GM21390 (cell line): ENCODE results near the gene LPCAT3.

Experiments used
- ATAC-seq: cut with Tn5 transposase; IDR thresholded peaks from one replicate; pipeline ENCODE4 v1.9.1; 2021; ENCODE audit not compliant: unreplicated experiment

The LPCAT3 gene

DNA sequence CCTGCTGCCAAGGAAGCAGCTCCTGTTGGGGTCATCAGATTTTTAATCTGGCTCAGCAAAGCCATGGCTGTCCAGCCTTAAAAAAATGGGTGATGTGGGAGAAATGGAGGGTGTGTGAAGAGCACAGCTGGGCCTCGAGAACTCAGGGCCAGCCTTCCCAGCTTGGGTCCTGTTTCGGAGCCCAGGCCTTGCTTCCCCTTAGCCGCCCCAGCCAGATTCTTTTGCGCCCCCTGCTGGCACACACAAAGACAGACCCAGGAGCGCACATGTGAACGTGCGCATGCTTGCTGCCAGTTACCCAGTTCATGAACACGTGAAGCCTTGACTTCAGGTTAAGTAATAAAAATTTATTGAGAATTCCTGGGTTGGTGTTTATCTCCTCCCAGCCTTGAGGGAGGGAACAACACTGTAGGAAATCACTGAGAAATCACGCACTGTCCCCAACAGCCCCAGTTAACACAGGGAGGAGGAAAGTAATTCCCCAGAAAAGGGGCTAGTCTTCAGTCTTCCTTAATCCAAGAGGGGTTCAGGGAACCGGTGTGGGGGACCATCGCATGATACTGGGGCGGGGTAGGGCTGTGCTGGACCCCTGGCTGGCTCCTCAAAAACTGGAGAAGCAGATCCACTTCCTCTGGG is 53.1 kb downstream of the LPCAT3 start:
- ATAC-seq = peak; percentile 38

DNA sequence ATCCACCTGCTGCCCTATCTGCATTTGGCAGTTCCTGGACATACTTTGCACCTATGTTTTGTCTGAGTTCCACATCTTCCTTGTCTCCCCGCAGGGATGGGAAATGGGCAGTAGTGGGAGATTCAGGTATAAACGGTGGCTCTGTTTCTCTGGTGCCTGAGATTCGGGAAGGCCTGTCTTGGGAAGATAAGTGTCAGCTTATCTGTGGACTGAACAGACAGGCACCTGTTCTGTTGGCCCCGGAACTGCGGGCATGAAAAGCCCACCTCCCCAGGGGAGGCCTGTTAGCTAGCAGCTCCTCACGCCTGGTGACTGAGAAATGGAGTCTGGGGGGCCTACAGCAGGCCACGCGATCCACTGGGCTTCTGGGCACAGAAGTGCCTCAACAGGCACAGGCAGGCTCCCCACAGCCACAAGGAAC is 53.7 kb downstream of the LPCAT3 start:
- ATAC-seq = no peak

DNA sequence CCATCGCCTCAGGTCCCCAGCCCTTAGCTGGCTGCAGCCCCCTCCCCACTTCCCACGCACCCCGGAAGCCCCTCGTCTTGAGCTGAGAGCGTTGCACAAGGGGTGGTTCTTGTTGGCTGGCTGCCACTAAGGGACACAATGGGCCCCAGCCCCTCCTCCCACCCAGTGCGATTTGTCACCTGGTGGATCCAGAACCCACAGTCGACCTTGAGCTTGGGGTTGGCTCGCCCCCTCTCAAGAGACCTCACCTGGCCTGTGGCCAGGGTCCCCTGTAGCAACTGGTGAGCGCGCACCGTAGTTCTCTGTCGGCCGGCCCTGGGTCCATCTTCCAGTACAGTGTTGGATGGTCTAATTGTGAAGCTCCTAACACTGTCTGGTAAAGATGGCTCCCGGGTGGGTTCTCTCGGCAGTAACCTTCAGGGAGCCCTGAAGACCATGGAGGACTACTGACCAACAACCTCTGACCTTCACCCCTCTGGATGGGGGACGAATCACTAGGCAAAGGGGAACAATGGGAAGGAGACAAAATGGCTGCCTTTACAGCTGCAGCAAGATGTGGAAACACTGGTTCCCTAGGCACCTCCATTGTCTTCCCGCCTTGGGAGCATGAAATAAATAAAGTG is 54.4 kb downstream of the LPCAT3 start:
- ATAC-seq = no peak

DNA sequence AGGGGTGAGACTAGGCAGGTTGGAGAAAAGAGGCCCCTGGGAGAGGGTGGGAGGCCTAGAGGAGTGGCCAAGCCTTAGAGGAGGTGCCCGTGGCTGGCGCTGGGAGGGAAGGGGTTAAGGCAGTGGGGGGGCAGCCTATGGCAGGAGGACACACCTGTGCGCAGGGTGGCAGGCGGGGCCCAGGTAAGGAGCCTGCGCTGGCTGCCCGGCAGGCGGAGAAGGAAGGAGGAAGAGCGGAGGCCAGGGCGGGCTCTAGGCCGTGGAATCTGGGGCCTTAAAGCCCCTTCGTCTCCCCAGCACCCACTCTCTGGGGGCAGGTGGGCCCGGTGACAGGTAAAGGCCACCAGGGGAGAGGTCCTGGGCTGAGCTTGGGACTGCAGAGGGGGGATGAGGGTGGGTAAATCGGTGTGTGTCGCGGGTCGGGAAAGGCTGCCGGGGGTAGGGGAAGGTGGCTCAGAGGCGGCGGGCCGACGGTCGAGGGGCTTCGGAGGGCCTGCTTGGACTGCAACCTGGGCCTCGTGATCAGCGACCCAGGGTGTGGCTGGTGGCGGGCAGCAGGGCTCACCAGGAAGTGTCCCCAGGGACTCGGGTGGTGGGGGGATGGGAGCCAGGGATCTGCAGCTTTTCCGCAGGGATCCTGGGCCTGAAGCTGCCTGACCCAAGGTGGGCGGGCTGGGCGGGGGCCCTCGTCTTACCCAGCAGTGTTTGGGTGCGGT is 55.1 kb downstream of the LPCAT3 start:
- no peak for ATAC-seq

DNA sequence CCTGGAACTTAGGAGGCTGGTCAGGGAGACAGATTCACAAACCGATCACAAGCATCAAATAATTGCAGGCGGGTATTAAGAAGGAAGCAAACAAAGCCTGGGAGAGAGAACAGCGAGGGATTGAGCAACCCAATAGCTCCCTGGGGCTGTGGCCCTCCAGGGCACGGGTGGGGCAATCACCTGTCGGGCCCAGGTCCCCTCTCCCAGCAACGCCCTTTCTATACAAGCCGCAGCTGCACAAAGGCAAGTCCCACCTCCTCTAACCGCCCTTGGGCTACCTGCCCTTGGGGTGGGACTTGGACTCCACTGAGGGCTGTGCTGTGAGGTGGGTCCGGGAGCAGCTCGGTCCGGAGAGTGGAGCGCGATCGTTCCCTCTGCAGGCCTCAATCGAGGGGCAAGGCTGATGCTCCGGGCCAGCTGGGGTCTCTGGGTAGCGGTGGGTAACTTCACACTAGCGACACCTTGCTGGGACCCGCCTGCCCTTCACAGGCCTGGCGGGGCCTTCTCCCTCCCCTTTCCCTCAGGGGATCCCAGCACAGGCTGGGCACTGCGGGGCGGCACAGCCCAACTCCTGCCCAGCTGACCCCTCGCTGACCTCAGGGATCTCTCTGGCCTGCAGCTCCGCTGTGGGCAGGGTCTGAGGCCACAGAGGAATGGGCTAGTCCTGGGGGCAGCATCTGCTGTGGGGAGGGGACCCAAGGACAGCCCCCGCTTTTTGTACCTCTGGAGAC is 55.8 kb downstream of the LPCAT3 start:
- ATAC-seq = no peak

DNA sequence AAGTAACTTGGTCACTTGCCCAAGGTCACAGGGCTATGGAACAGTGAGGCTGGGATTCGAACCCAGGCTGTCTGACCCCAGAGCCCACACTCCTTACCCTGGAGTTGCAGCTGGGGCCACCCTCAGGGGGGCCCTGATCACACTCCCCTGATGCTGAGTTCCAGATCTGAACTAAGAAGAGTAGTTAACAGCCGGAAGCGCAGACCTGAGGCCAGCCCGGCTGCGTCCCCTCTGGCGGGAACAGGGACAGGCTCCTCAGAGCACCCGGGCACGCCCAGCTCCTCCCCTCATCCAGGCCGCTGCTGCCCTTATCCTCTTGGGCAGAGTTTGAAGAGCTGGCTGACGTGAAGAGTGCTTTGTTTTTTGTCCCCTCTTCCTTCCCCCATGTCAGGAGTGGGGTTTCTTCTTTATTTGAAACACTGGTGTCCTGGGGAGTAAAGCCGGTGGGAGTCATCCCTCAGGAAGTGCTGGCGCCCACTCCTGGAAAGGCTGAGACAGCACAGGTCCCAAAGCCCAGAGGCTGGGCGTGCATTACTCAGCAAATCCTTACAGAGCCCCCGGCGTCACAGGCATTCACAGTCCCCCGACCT is 56.5 kb downstream of the LPCAT3 start:
- ATAC-seq = no peak

DNA sequence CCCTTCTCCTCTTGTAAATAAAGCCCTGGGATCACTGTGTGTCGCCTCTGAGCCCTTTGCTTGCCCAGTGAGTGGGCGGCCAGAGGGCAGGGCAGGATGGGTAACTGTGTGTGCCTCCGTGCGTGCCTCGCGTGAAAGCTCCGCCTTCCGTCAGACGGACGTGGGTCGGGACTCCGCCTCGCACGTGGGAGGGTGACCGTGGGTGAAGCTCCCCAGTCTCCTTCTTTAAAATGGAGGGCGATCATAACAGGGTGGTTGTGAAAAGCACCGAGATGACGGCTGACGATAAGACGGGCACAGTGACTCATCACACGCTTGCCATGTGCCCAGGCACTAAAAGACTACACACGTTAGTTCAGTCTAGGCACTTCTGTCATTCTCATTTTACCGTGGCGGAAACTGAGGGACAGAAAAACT is 57.0 kb downstream of the LPCAT3 start:
- ATAC-seq = no peak

DNA sequence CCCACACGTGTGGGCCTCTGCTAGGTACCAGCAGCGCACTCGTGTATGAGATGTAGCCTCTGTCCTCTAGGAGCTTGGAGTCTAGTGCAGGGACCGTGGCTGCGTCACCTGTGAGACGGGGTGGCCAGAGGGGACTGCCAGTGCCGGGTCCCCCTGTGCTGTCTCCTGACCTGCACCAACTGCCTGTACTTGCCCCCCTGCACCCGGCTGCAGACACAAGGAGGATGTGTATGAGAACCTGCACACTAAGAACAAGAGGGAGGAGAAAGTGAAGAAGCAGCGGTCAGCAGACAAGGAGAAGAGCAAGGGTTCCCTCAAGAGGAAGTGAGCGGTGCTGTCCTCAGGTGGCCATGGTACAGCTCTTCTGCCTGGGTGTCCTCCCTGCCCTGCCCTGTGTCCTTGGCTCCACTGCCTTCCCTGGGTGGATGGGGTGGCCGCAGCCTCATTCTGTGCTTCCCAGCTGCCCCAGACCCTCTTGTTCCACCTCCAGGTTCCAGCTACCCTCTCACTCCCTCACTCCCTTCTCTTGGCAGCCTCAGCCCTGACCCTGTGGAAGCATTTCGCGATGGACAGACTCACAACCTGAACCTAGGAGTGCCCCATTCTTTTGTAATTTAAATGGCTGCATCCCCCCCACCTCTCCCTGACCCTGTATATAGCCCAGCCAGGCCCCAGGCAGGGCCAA is 57.5 kb downstream of the LPCAT3 start:
- ATAC-seq = no peak

DNA sequence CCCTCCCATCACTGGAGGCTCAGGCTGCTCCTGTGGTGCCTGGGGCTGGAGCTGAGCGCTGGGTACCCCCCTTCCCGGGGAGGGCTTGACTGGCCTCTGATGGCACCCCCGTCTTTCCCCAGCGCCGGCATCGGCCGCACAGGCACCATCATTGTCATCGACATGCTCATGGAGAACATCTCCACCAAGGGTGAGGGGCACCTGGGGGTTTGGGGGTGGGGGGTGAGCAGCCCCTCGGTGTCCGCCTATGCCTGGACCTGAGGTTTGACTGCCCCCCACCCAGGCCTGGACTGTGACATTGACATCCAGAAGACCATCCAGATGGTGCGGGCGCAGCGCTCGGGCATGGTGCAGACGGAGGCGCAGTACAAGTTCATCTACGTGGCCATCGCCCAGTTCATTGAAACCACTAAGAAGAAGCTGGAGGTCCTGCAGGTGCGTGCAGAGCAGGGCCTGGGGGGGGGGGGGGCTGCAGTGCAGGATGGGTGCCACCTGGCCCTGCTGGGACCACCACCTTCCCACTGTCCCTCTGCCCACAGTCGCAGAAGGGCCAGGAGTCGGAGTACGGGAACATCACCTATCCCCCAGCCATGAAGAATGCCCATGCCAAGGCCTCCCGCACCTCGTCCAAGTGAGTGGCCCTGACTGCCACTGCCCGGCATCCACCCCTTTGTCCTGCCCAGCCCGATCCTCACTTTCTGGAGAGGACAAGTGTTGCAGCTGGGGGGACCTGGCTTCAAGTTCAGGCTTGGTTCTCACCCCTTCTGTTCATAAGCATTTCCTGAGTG is 58.3 kb downstream of the LPCAT3 start:
- ATAC-seq = no peak

DNA sequence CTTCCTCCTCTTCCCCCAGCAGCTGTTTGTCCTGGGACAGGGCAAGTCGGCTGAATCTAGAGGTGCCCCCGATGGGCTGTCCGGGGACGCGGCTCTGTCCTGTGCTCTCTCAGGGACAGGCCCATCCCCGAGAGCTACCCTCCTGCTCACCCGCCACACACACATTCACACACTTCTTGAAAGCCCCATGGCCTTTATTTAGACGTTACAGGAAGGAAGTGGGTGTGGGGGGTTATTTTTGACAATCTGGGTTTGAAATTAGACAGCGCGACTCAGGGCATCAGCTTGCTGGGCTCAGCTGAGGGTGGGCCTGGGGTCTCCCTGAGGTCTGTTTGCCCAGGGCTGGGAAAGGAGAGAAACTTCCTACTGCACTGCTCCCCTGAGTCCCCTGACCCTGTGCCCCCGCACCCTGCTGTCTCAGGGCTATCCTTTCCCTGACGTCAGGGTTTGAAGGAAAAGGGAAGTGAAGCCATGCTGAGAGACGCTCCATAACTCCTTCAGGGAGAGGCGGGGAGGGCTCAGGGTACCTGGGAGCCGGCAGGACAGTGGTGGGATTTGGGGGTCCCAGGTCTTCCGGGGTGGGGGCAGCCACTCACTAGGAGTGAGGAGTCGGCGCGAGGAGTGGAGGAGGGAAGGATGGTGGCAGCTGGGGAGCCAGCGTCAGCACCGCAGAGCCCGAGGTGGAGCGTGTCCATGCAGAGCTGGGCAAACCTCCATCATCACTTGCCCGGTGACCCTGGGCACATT is 59.0 kb downstream of the LPCAT3 start:
- peak; percentile 50 for ATAC-seq

DNA sequence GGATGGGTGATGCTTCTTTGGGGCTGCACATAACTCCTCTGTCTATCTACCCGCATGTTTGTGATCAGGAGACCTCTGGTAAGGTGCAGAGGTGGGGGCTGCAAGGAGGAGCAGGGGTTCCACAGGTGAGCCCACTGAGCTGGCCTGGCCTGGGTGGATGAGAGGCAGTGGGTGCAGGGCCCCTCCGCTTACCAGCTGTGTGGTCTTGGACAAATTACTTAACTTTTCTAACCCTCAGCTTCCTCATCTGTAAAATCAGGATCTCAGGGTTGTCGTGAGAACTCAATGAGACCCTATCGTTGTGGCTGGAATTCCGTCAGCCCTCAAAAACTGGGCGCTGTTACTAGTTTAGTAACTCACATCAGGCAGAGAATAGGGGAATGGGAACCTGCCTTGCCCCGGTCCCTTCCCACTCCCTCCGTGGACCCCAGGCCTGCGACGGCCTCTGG is 59.6 kb downstream of the LPCAT3 start:
- no peak for ATAC-seq

DNA sequence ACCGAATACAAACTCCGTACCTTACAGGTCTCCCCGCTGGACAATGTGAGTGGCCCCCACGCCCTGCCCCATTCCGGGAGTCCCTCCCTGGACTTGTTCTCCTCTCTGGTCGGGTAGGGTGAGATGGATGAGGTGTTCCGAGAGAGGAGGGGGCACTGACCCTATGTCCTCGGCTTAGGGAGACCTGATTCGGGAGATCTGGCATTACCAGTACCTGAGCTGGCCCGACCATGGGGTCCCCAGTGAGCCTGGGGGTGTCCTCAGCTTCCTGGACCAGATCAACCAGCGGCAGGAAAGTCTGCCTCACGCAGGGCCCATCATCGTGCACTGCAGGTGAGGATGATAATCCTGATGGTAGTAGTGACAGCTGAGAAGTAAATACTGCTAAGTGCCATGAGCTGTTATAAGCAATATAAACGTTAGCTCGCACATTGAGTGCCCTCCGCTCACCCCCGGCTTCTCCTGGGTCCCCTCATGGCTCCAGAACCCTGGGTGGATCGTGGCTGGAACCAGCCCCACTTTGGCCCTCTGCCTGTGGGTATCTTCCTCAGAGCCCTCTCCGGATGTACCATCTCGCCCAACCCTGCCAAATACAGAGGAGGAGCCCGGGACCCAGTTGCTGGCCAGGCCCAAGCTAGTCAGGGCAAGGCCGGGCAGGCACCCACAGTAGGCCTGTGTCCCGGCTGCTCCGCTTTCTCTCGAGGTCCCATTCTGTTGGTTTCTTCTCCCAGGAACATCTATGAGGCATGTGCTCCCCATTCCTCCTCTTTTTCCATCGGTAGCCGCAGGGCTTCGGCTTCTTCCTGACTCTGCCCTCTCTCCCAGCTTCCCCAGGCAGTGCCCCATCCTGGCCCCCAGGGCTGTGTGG is 60.3 kb downstream of the LPCAT3 start:
- no peak for ATAC-seq

DNA sequence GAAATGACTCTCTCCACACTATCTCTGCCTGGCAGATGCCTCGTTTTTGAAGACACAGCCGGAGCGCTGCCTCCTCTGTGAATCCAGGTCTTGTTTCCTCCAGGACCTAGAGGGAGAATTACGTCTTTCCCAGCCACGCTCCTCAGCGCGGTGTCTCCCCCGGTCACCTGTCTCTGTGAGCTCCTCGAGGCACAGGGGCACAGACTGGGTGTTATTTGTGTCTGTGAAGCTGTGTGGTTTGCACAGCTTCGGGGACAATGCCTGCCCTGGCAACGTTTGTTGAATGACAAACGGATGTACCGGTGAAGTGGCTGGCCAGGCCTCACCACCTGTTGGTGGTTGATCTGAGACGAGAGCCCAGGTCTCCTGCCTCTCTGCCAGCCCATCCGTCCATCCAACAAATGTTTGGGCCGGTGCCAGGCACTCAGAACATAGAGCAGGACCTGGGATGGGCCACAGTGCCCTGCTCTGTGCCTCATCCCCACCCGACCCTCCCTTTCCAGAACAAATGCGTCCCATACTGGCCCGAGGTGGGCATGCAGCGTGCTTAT is 61.0 kb downstream of the LPCAT3 start:
- no peak for ATAC-seq

DNA sequence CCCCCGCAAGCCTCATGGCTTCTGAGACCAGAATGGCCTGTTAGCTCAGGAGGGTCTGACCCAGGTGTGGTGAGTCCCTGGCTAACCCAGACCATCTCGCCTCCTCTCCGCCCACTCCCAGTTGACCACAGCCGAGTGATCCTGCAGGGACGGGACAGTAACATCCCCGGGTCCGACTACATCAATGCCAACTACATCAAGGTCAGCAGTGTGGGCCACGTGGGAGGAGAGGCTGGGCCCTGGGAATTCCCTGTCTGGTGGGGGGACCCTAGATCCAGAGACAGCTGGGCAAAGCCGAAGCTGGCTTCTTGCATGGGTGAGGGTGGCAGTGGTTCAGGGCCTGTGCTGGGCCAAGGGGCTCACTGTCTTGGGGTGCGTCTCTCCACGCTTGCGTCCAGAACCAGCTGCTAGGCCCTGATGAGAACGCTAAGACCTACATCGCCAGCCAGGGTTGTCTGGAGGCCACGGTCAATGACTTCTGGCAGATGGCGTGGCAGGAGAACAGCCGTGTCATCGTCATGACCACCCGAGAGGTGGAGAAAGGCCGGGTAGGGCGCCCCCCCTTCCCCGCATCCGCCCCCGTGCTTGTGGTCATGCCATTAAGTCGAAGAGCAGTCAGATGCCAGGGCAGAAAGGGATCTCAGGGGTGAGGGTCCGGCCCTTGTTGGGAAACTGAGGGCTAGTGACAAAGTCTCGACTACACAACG is 62.1 kb downstream of the LPCAT3 start:
- no peak for ATAC-seq

DNA sequence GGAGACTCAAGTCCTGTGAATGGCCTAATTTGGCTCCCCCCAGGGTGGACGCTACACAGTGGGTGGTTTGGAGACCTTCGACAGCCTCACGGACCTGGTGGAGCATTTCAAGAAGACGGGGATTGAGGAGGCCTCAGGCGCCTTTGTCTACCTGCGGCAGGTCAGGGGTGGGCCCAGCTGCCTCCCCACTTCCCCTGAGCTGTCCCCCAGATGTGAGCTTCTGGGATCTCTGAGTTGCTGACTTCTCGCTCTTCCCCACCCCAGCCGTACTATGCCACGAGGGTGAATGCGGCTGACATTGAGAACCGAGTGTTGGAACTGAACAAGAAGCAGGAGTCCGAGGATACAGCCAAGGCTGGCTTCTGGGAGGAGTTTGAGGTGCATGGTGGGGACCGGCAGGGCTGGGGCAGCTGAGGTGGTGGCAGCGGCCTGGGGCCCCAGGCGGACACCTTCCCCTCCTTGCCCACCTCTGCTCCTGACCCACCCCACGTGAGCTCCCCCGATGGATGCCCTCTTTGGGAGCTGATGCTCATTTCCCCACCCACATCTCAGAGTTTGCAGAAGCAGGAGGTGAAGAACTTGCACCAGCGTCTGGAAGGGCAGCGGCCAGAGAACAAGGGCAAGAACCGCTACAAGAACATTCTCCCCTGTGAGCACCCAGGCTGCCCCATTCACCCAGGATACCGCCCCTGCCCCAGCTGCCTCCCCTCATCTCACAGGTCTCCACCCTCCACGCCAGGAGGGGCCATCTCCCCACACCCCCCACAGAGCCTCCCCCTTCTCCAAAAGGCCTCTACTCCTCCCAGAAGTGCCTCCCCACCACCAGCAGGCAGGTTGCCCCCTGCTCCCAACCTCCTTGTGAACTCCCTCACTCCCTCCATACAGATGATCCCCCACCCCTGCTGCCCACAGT is 62.9 kb downstream of the LPCAT3 start:
- ATAC-seq = no peak
